ENCODE measurements around the gene PPP1R3G.

GRCh38 chr6:5078121-5078669 lies 6.9 kb upstream of the PPP1R3G start:
- TF ChIP-seq REST (IDR thresholded peaks at IDR 0.05; ENCODE audit: low read depth) (no peak), TEAD4 (IDR thresholded peaks at IDR 0.05) (no peak), CREB1 (IDR thresholded peaks at IDR 0.05; ENCODE audit: low read depth) (no peak), EP300 (IDR thresholded peaks at IDR 0.05; ENCODE audit: borderline replicate concordance) (no peak), FOXM1 (IDR thresholded peaks at IDR 0.05; ENCODE audit: borderline replicate concordance, low read depth) (no peak), TCF12 (IDR thresholded peaks at IDR 0.05; ENCODE audit: low read depth) (no peak), YY1 (IDR thresholded peaks at IDR 0.05; ENCODE audit: low read depth) (no peak), RAD21 (IDR thresholded peaks at IDR 0.05; ENCODE audit: low read depth) (no peak; the same call in 1 of the 2 replicates), MAX (IDR thresholded peaks at IDR 0.05) (no peak), NFIC (IDR thresholded peaks at IDR 0.05) (no peak), TAF1 (IDR thresholded peaks at IDR 0.05; ENCODE audit: low read depth) (no peak), ZBTB7A (IDR thresholded peaks at IDR 0.05; ENCODE audit: low read depth) (no peak), CEBPB (IDR thresholded peaks at IDR 0.05) (no peak)
